ENCODE measurements around the gene HYKK.

GRCh38 chr15:78469031-78469430 lies 38.3 kb upstream of the HYKK start:
- TF ChIP-seq CTCF (conservative IDR thresholded peaks at IDR 0.05) (no peak), EZH2 (IDR thresholded peaks at IDR 0.05; ENCODE audit: low read depth) (no peak)

Data from PC-9 (cell line).